Naive thymus-derived CD8-positive, alpha-beta T cell (primary cell): Measurements from ENCODE around the gene CFAP68. TPM values are rescaled to one million over a fixed set of nuclear protein-coding genes. Genes with fewer than 3 reads are reported as not detected.

ENCODE experiments used
- ATAC-seq, 2 donors: fragments of 150-1000 bp; cut with Tn5 transposase in 1 of 2; sonication (Bioruptor Pico), chemical (Tn5 transposase) in 1 of 2; 1 replicate in 1 of 2; 2 replicates in 1 of 2; pipeline ENCODE4 v1.10.0; 2021; ENCODE audit warnings: mild to moderate bottlenecking in 2 of 2, moderate library complexity in 2 of 2
- POLR2A ChIA-PET: fragments of 350-600 bp; sonication (Branson Sonifier 250); formaldehyde crosslinking; loops from one replicate; lab custom pipeline; 2021; ENCODE audit warnings: antibody characterized with exemption; lab: Charles Lee
- DNase-seq, 10 donors: peaks; one replicate each; pipeline versions ENCODE4 v3.0.0 to v3.0.0-alpha.2; 2020 to 2022
- H3K27ac Mint-ChIP-seq, 10 donors: one replicate each; pipeline ENCODE4 v1.8.0; 2020 to 2022; ENCODE audit warnings: mild to moderate bottlenecking in 10 of 10, mixed read lengths in 10 of 10, moderate library complexity in 4 of 10, inconsistent platforms in 1 of 10
- H3K27me3 Mint-ChIP-seq, 5 donors: one replicate each; pipeline ENCODE4 v1.8.0; 2021 to 2022; ENCODE audit warnings: mixed read lengths in 5 of 5
- H3K36me3 Mint-ChIP-seq, 3 donors: one replicate each; pipeline ENCODE4 v1.8.0; 2020 to 2022; ENCODE audit warnings: mixed read lengths in 3 of 3, mild to moderate bottlenecking in 2 of 3, inconsistent platforms in 1 of 3
- H3K4me1 Mint-ChIP-seq, 4 donors: one replicate each; pipeline ENCODE4 v1.8.0; 2021 to 2022; ENCODE audit warnings: mixed read lengths in 4 of 4
- H3K4me3 Mint-ChIP-seq, 10 donors: one replicate each; pipeline ENCODE4 v1.8.0; 2020 to 2022; ENCODE audit warnings: mild to moderate bottlenecking in 10 of 10, mixed read lengths in 10 of 10, moderate library complexity in 6 of 10, inconsistent platforms in 1 of 10
- H3K9me3 Mint-ChIP-seq, 9 donors: one replicate each; pipeline ENCODE4 v1.8.0; 2020 to 2022; ENCODE audit warnings: mixed read lengths in 9 of 9, mild to moderate bottlenecking in 3 of 9, inconsistent platforms in 1 of 9, moderate library complexity in 1 of 9
- polyA plus RNA-seq, 3 donors: library from polyadenylated mRNA; unstranded; fragments of 300-500 nt; fragmentation: Illumina TruSeq; gene quantifications; one replicate each; pipeline ENCODE4 v1.2.3, GENCODE V29; 2021
- total RNA-seq, 8 experiments: library from RNA in 2 of 8; stranded (reverse) in 2 of 8; gene quantifications; one replicate each; pipeline ENCODE4 v1.2.3 and lab custom pipeline; 2021 to 2026

The CFAP68 gene
- total and polyA plus RNA-seq, 5 experiments from 2014 or later = 22.9 to 33.5 (median 29.5) TPM

DNA sequence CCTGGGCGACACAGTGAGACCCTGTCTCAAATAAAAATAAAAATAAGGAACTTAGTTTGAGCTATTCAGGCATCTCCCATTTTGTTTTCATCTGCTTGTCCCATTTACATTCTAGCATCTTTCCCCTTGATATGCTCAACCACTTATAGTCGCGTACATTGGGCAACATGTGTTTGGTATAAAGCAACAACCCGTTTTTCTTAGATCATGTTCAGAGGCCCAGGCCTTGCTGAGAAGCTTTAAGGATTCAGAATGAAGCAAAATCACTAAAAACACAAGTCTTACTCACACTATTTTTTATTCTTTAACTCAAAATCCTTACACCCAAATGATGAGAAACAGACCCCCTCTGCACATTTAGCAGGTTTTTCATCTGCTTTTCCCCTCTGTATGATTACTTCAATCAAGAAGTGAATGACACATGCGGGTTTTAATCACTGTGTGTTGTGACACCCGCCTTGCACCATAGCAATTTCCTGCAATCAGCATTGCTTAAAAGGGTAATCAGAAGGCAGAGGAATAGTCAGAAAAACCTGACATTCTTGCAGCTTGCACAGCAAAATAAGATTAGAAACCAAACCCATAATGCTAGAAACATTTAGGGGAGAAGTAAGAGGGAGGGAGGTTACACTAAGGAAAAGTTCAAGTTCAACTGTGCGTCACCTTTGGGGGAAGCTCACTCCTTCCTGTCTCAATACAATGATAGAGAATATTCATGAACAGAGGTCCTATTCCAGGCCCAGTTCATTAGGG is 33.9 kb upstream of the CFAP68 start:
- H3K27ac Mint-ChIP-seq = no peak overlapping the region
- H3K36me3 Mint-ChIP-seq = peaks cover 0 to 72% (median 14%) of the 10 kb centered on the region in 3 donors
- DNase-seq = no peak

DNA sequence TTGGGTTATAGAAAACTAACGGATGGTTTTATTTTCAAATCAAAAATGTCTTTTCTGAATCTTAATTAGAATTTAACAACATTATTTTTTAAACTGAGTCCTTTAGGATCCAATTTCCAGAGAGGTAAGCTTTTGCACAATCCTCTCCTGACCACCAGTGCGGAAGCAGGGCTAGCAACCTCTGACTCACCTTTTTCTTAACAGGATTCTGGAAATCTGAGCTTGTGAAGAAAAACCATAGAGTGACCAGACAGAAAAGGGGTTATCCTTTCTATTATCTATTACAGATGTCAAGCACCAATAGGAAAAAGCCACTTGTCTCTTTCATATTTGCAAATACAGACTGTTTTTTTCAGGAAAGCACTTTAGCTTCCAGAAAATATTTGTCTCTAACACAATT is 33.3 kb upstream of the CFAP68 start:
- Mint-ChIP-seq H3K9me3 (no peaks in the 10 kb centered on the region), H3K4me3 (no peak overlapping the region)

More for the DNA sequence above, 33.9 kb upstream of the CFAP68 start:
- no peak for ATAC-seq
- POLR2A ChIA-PET = no interaction called here
- H3K27me3 Mint-ChIP-seq = no peaks in the 10 kb centered on the region
- H3K4me3 Mint-ChIP-seq = no peak overlapping the region
- peaks cover 0 to 3% (median 1%) of the 10 kb centered on the region in 4 donors for H3K4me1 Mint-ChIP-seq
- no peaks in the 10 kb centered on the region for H3K9me3 Mint-ChIP-seq

DNA sequence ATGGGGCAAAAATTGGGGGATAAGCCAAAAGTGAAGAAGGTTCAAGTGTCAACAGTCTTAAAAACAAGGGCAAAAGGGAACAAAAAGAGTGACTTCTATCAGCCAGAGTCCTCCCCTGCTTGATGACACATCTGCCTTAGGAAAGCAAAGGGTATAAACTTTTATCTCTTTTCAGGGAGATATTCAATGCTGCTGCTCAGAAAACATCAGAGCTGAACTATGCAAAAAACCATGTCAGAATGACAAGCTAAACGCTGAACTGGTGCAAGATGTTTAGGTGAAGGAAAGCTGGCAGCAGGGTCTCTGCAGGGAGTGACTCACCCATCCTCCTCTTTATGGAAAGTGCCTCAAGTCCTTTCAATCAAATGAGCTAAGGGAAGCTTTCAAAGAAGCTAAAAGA is 32.7 kb upstream of the CFAP68 start:
- DNase-seq = no peak
- ATAC-seq = no peak
- Mint-ChIP-seq H3K4me3 (no peak overlapping the region), H3K27ac (peak overlapping the region in 2 of 10 donors; percentile 32 to 45), H3K9me3 (no peaks in the 10 kb centered on the region), H3K27me3 (no peaks in the 10 kb centered on the region), H3K36me3 (peaks cover 0 to 80% (median 14%) of the 10 kb centered on the region in 3 donors), H3K4me1 (no peaks in the 10 kb centered on the region)
- POLR2A ChIA-PET = no interaction called here

More for the DNA sequence above, 33.3 kb upstream of the CFAP68 start:
- Mint-ChIP-seq H3K27me3 (no peaks in the 10 kb centered on the region), H3K27ac (peak overlapping the region in 1 of 10 donors; percentile 62), H3K36me3 (peaks cover 0 to 75% (median 14%) of the 10 kb centered on the region in 3 donors), H3K4me1 (peaks cover 0 to 3% (median 1%) of the 10 kb centered on the region in 4 donors)
- POLR2A ChIA-PET = no interaction called here
- ATAC-seq (no peak), DNase-seq (no peak)

DNA sequence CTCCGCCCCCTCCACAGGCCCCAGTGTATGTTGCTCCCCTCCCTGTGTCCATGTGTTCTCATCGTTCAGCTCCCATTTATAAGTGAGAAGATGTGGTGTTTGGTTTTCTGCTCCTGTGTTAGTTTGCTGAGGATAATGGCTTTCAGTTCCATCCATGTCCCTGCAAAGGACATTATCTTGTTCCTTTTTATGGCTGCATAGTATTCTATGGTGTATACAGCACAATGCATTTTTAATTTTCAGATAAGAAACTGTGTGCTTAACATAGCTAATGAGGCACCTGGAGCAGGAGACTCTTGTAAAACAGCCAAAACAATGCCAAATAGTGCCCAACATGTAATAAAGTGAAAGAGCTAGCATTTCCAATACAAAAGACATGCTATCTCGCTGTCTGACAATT is 29.7 kb upstream of the CFAP68 start:
- peak overlapping the region in 1 of 10 donors; percentile 55 for H3K27ac Mint-ChIP-seq
- H3K9me3 Mint-ChIP-seq = no peaks in the 10 kb centered on the region
- POLR2A ChIA-PET = no interaction called here
- peaks cover 2 to 85% (median 22%) of the 10 kb centered on the region in 3 donors for H3K36me3 Mint-ChIP-seq
- ATAC-seq (no peak), DNase-seq (no peak)
- H3K4me3 Mint-ChIP-seq = no peak overlapping the region
- no peaks in the 10 kb centered on the region for H3K4me1 Mint-ChIP-seq
- H3K27me3 Mint-ChIP-seq = no peaks in the 10 kb centered on the region

GRCh38 chr11:111851067-111851466 is 28.3 kb upstream of the CFAP68 start:
- no peak for DNase-seq
- Mint-ChIP-seq H3K27ac (no peak overlapping the region), H3K36me3 (peaks cover 4 to 90% (median 25%) of the 10 kb centered on the region in 3 donors), H3K4me3 (no peak overlapping the region), H3K9me3 (no peaks in the 10 kb centered on the region), H3K27me3 (no peaks in the 10 kb centered on the region), H3K4me1 (no peaks in the 10 kb centered on the region)
- POLR2A ChIA-PET = no interaction called here
- ATAC-seq = no peak

- H3K4me1 Mint-ChIP-seq = no peaks in the 10 kb centered on the region
- peak overlapping the region in 1 of 10 donors; percentile 22 for H3K27ac Mint-ChIP-seq
- no peak overlapping the region for H3K4me3 Mint-ChIP-seq
- no peak for DNase-seq
- H3K36me3 Mint-ChIP-seq = peaks cover 4 to 87% (median 25%) of the 10 kb centered on the region in 3 donors
- no peak for ATAC-seq
- no peaks in the 10 kb centered on the region for H3K9me3 Mint-ChIP-seq
- POLR2A ChIA-PET = no interaction called here
- no peaks in the 10 kb centered on the region for H3K27me3 Mint-ChIP-seq
Observed at GRCh38 chr11:111851636-111852035, 27.7 kb upstream of the CFAP68 start.

- Mint-ChIP-seq H3K9me3 (no peaks in the 10 kb centered on the region), H3K4me1 (no peaks in the 10 kb centered on the region), H3K27ac (peak overlapping the region in 2 of 10 donors; percentile 22 to 71), H3K36me3 (peaks cover 4 to 86% (median 25%) of the 10 kb centered on the region in 3 donors), H3K27me3 (no peaks in the 10 kb centered on the region), H3K4me3 (no peak overlapping the region)
- ATAC-seq (no peak), DNase-seq (no peak)
- POLR2A ChIA-PET = no interaction called here
Observed at GRCh38 chr11:111852103-111852502, 27.2 kb upstream of the CFAP68 start.

DNA sequence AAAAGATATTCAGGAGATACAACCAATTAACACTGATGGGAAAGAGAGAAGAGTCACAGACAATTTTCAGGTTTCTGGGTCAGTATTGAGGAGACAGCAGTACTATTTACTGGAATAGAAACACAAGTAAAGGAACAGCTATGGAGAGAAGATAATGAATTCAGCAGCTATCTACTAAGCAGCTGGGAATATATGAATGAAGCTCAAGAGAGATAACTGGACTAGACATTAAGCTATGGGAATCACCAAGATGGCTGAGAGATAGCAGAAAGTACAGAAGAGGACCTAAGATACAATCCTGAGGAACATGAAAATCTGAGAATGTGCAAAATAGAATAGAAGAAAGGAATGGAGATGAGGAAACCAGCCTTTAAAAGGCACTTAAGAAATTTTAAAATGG is 23.8 kb upstream of the CFAP68 start:
- ATAC-seq (no peak), DNase-seq (no peak)
- H3K36me3 Mint-ChIP-seq = peaks cover 7 to 89% (median 19%) of the 10 kb centered on the region in 3 donors
- POLR2A ChIA-PET = no interaction called here
- no peaks in the 10 kb centered on the region for H3K4me1 Mint-ChIP-seq
- no peak overlapping the region for H3K27ac Mint-ChIP-seq
- no peaks in the 10 kb centered on the region for H3K27me3 Mint-ChIP-seq
- H3K4me3 Mint-ChIP-seq = no peak overlapping the region
- H3K9me3 Mint-ChIP-seq = no peaks in the 10 kb centered on the region

DNA sequence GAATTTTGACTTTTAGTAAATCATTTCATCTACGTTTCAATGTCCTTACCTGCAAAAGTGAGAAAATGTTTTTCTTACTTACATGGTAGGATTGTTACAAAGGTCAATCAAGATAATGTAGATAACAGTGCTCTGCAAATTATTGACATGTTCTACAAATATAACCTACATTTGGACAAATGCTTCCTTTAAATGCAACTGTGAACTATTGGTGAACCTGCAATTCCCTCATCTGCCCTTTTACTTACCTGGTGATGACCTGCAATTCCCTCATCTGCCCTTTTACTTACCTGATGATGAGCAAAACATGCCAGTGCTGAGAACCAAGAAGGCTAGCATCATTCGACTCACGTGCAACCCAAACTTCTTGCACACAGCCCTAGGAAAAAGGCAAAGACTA is 19.1 kb upstream of the CFAP68 start:
- H3K27me3 Mint-ChIP-seq = no peaks in the 10 kb centered on the region
- POLR2A ChIA-PET = no interaction called here
- ATAC-seq = no peak
- peaks cover 4 to 90% (median 23%) of the 10 kb centered on the region in 3 donors for H3K36me3 Mint-ChIP-seq
- no peaks in the 10 kb centered on the region for H3K9me3 Mint-ChIP-seq
- no peak overlapping the region for H3K27ac Mint-ChIP-seq
- no peak overlapping the region for H3K4me3 Mint-ChIP-seq
- DNase-seq = no peak
- H3K4me1 Mint-ChIP-seq = no peaks in the 10 kb centered on the region

GRCh38 chr11:111870113-111870512 is 9.2 kb upstream of the CFAP68 start:
- DNase-seq = no peak
- POLR2A ChIA-PET = interaction anchor here (0.7 to 2.5 kb wide), 3 partner anchors 11 to 283 kb away, joined by 5 to 19 read pairs (median 7); partner anchors contain the start of genes CFAP68, SDHD and TIMM8B
- H3K9me3 Mint-ChIP-seq = no peaks in the 10 kb centered on the region

GRCh38 chr11:111870522-111870885 is 8.8 kb upstream of the CFAP68 start:
- POLR2A ChIA-PET = interaction anchor here (0.6 to 2.5 kb wide), 4 partner anchors 10 to 283 kb away, joined by 3 to 19 read pairs (median 6); partner anchors contain the start of genes CFAP68, SDHD and TIMM8B
- ATAC-seq = no peak
- H3K36me3 Mint-ChIP-seq = peaks cover 19 to 44% (median 23%) of the 10 kb centered on the region in 3 donors
- peak overlapping the region; percentile 91 to 96 (median 93) for H3K4me3 Mint-ChIP-seq
- peak overlapping the region; percentile 87 to 98 (median 95) for H3K27ac Mint-ChIP-seq
- H3K9me3 Mint-ChIP-seq = no peaks in the 10 kb centered on the region
- no peaks in the 10 kb centered on the region for H3K27me3 Mint-ChIP-seq
- no peak for DNase-seq
- peaks cover 12 to 36% (median 26%) of the 10 kb centered on the region in 4 donors for H3K4me1 Mint-ChIP-seq

More at GRCh38 chr11:111870113-111870512, 9.2 kb upstream of the CFAP68 start:
- Mint-ChIP-seq H3K36me3 (peaks cover 19 to 44% (median 22%) of the 10 kb centered on the region in 3 donors), H3K27me3 (no peaks in the 10 kb centered on the region), H3K4me1 (peaks cover 12 to 36% (median 26%) of the 10 kb centered on the region in 4 donors), H3K27ac (peak overlapping the region in 2 of 10 donors; percentile 34 to 87), H3K4me3 (peak overlapping the region in 7 of 10 donors; percentile 19 to 95 (median 43))
- no peak for ATAC-seq

GRCh38 chr11:111870886-111871692 is 8.3 kb upstream of the CFAP68 start, which contains the start of gene ALG9:
Gene ALG9 (minus strand): TSS chr11:111871581. CDS start chr11:111871482, 99 bp downstream.
- Mint-ChIP-seq H3K27me3 (no peaks in the 10 kb centered on the region), H3K36me3 (peaks cover 19 to 42% (median 23%) of the 10 kb centered on the region in 3 donors), H3K9me3 (no peaks in the 10 kb centered on the region), H3K4me3 (peak within 1 kb of the TSS; percentile 91 to 96 (median 93)), H3K27ac (peak within 1 kb of the TSS; percentile 87 to 98 (median 95)), H3K4me1 (peaks cover 12 to 36% (median 26%) of the 10 kb centered on the region in 4 donors)
- DNase-seq (peak; percentile 76 to 97 (median 88)), ATAC-seq (peak; percentile 87 to 91)
- POLR2A ChIA-PET = interaction anchor here (0.6 to 2.5 kb wide), 8 partner anchors 10 to 284 kb away, joined by 3 to 23 read pairs (median 4); partner anchors contain the start of genes CFAP68, PPP2R1B, SDHD and TIMM8B
